Mucosa of rectum (tissue), 2 donors: ENCODE results near the gene CBY3.
"Not testable (repeated sequence)": the region's sequence is repeated elsewhere in the genome, so short reads cannot be mapped to it uniquely, and the experiment has no call there.

Source experiments
- H3K27ac ChIP-seq, 2 donors: one replicate each; pipeline ENCODE4 v1.7.0; 2013; ENCODE audit warnings: inconsistent platforms in 2 of 2, low read depth in 2 of 2, low read length in 2 of 2
- H3K27me3 ChIP-seq, 2 donors: one replicate each; pipeline ENCODE4 v1.7.0; 2013; ENCODE audit warnings: low read length in 2 of 2; ENCODE audit not compliant: control insufficient read depth in 2 of 2, insufficient read depth in 2 of 2
- H3K36me3 ChIP-seq, 2 donors: one replicate each; pipeline ENCODE4 v1.7.0; 2013; ENCODE audit warnings: low read length in 2 of 2; ENCODE audit not compliant: control insufficient read depth in 2 of 2, insufficient read depth in 2 of 2
- H3K4me1 ChIP-seq, 2 donors: one replicate each; pipeline ENCODE4 v1.7.0; 2013; ENCODE audit warnings: low read length in 2 of 2, mild to moderate bottlenecking in 1 of 2; ENCODE audit not compliant: control insufficient read depth in 2 of 2, insufficient read depth in 2 of 2
- H3K4me3 ChIP-seq, 2 donors: one replicate each; pipeline ENCODE4 v1.7.0; 2013; ENCODE audit warnings: low read length in 2 of 2
- H3K9ac ChIP-seq, 2 donors: one replicate each; pipeline ENCODE4 v1.7.0; 2013; ENCODE audit warnings: low read length in 2 of 2, low read depth in 1 of 2, mild to moderate bottlenecking in 1 of 2
- H3K9me3 ChIP-seq, 2 donors: one replicate each; pipeline ENCODE4 v1.7.0; 2013; ENCODE audit warnings: low read length in 2 of 2; ENCODE audit not compliant: control insufficient read depth in 2 of 2
- donor health status: healthy.
- donor health status: Normal muscosa, but diverticular disease.

Gene CBY3

GRCh38 chr5:179698935-179699615 is 18.2 kb upstream of the CBY3 start, which contains the start of gene CANX:
Gene CANX (plus strand): TSS chr5:179698967. CDS start chr5:179705682, 6,715 bp downstream.
- Histone ChIP-seq H3K4me1 (peaks cover 18 to 20% of the 10 kb centered on the region in 2 donors), H3K9ac (peak within 1 kb of the TSS; percentile 96 to 97), H3K27ac (peak within 1 kb of the TSS; percentile 97), H3K36me3 (peaks cover 0 to 3% of the 10 kb centered on the region in 2 donors), H3K27me3 (no peaks in the 10 kb centered on the region), H3K9me3 (no peaks in the 10 kb centered on the region), H3K4me3 (peak within 1 kb of the TSS; percentile 79 to 87)

GRCh38 chr5:179697993-179698934 is 17.4 kb upstream of the CBY3 start:
- Histone ChIP-seq H3K4me3 (peak overlapping the region; percentile 79 to 87), H3K4me1 (peaks cover 18 to 20% of the 10 kb centered on the region in 2 donors), H3K9ac (peak overlapping the region; percentile 84 to 96), H3K36me3 (no peaks in the 10 kb centered on the region), H3K27ac (peak overlapping the region; percentile 97), H3K9me3 (no peaks in the 10 kb centered on the region), H3K27me3 (no peaks in the 10 kb centered on the region)

DNA sequence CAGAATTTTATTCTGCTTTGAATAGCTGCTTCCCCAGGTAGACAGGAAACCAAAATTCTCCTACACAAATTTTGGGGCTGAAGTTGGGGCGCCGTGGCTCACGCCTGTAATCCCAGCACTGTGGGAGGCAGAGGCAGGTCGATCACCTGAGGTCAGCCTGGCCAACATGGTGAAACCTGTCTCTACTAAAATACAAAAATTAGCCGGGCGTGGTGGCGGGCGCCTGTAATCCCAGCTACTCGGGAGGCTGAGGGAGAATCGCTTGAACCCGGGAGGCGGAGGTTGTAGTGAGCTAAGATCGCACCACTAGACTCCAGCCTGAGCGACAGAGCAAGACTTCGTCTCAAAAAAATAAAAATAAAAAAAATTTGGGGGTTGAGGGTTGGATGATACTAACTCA is 16.7 kb upstream of the CBY3 start:
- Histone ChIP-seq H3K27ac (peak overlapping the region; percentile 97), H3K4me3 (peak overlapping the region; percentile 79 to 87), H3K4me1 (peaks cover 18 to 20% of the 10 kb centered on the region in 2 donors), H3K9ac (peak overlapping the region; percentile 84 to 86)
- not testable (repeated sequence) for H3K9me3 ChIP-seq, H3K36me3 ChIP-seq, H3K27me3 ChIP-seq

GRCh38 chr5:179697108-179697507 is 16.3 kb upstream of the CBY3 start:
- H3K27me3 ChIP-seq, result no peaks in the 10 kb centered on the region
- no peaks in the 10 kb centered on the region for H3K9me3 ChIP-seq
- H3K36me3 ChIP-seq, result no peaks in the 10 kb centered on the region
- H3K9ac ChIP-seq, result no peak overlapping the region
- peak overlapping the region; percentile 97 for H3K27ac ChIP-seq
- peaks cover 18 to 20% of the 10 kb centered on the region in 2 donors for H3K4me1 ChIP-seq
- no peak overlapping the region for H3K4me3 ChIP-seq

DNA sequence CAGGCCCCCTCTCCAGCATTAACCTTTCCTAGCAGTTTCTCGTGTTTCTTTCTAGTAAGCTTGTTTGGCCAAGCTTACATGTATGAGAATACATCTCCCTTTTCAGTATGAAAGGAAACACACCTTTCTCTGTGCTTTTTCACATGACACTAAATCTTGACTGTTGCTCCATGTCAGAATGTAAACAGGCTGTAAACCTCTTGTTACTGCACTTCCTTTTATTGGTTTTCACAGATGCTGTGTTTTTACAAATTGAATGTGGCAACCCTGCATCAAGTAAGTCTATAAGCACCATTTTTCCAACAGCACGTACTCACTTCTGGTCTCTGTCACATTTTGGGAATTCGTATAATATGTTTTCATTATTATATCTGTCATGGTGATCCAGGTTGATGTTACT is 15.8 kb upstream of the CBY3 start:
- Histone ChIP-seq H3K9me3 (no peaks in the 10 kb centered on the region), H3K27ac (peak overlapping the region; percentile 52 to 71), H3K27me3 (no peaks in the 10 kb centered on the region), H3K4me3 (no peak overlapping the region), H3K36me3 (no peaks in the 10 kb centered on the region), H3K4me1 (peaks cover 18 to 20% of the 10 kb centered on the region in 2 donors), H3K9ac (peak overlapping the region; percentile 17 to 56)

DNA sequence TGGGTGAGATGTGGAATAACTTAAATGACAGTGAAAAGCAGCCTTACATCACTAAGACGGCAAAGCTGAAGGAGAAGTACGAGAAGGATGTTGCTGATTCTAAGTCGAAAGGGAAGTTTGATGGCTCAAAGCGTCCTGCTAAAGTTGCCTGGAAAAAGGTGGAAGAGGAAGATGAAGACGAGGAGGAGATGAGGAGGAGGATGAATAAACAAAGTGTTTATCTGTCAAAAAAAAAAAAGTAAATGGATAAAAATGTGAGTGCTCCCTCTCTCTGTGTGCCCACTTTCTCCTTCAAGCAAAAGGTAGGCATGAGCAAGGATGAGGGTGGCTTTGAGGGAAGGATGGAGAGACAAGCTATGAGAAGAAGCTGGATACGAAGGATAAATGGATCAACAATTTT is 13.7 kb upstream of the CBY3 start:
- peaks cover 13 to 15% of the 10 kb centered on the region in 2 donors for H3K4me1 ChIP-seq
- H3K9me3 ChIP-seq, result no peaks in the 10 kb centered on the region
- H3K27me3 ChIP-seq, result no peaks in the 10 kb centered on the region
- no peak overlapping the region for H3K9ac ChIP-seq
- H3K4me3 ChIP-seq, result no peak overlapping the region
- H3K27ac ChIP-seq, result no peak overlapping the region
- no peaks in the 10 kb centered on the region for H3K36me3 ChIP-seq

DNA sequence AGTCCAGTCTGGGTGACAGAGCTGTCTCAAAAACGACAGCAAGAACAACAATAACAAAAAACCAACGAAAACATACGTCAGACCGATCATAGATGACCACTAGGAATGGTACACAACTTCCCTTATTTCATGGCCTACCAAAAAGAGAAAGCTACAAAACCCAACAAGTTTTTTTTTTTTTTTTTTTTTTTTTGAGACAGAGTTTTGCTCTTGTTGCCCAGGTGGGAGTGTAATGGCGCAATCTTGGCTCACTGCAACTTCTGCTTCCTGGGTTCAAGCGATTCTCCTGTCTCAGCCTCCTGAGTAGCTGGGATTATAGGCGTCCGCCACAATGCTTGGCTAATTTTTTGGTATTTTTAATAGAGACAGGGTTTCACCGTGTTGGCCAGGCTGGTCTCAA is 8.4 kb upstream of the CBY3 start:
- not testable (repeated sequence) for H3K4me3 ChIP-seq, H3K9ac ChIP-seq, H3K27me3 ChIP-seq

GRCh38 chr5:179680014-179680779 is 637 bp downstream of the CBY3 start:
- Histone ChIP-seq H3K36me3 (no peaks in the 10 kb centered on the region), H3K27ac (no peak overlapping the region), H3K4me3 (no peak overlapping the region), H3K4me1 (peaks cover 15 to 20% of the 10 kb centered on the region in 2 donors), H3K9me3 (no peaks in the 10 kb centered on the region), H3K27me3 (no peaks in the 10 kb centered on the region), H3K9ac (no peak overlapping the region)

More for the DNA sequence above, 8.4 kb upstream of the CBY3 start:
- H3K27ac ChIP-seq, H3K36me3 ChIP-seq, H3K4me1 ChIP-seq, H3K9me3 ChIP-seq: not testable (repeated sequence)

- peak overlapping the region; percentile 90 to 97 for H3K9ac ChIP-seq
- no peaks in the 10 kb centered on the region for H3K27me3 ChIP-seq
- H3K4me1 ChIP-seq, result peaks cover 15 to 20% of the 10 kb centered on the region in 2 donors
- peak overlapping the region; percentile 88 to 93 for H3K4me3 ChIP-seq
- H3K9me3 ChIP-seq, result no peaks in the 10 kb centered on the region
- peak overlapping the region; percentile 89 to 98 for H3K27ac ChIP-seq
- H3K36me3 ChIP-seq, result no peaks in the 10 kb centered on the region
These were observed 1.7 kb downstream of the CBY3 start for GRCh38 chr5:179679014-179679674.
